Muscle of leg (tissue), 11 donors: Measurements from ENCODE around the gene PHYH. TPM values are rescaled to one million over a fixed set of nuclear protein-coding genes. Genes with fewer than 3 reads are reported as not detected.
"Not testable (repeated sequence)": the region's sequence is repeated elsewhere in the genome, so short reads cannot be mapped to it uniquely, and the experiment has no call there.

Experiments used
- DNase-seq: peaks from one replicate; pipeline ENCODE4 v3.0.0; 2013
- H3K27ac ChIP-seq: one replicate; pipeline ENCODE4 v1.5.1; 2013; ENCODE audit warnings: mild to moderate bottlenecking, low read length, control low read depth
- H3K27me3 ChIP-seq: one replicate; pipeline ENCODE4 v1.6.1; 2013; ENCODE audit warnings: low read length; ENCODE audit not compliant: control insufficient read depth, insufficient read depth
- H3K36me3 ChIP-seq: one replicate; pipeline ENCODE4 v1.6.1; 2013; ENCODE audit warnings: low read length; ENCODE audit not compliant: control insufficient read depth, insufficient read depth
- H3K4me1 ChIP-seq: one replicate; pipeline ENCODE4 v1.6.1; 2013; ENCODE audit warnings: low read length; ENCODE audit not compliant: control insufficient read depth, insufficient read depth
- H3K4me3 ChIP-seq: one replicate; pipeline ENCODE4 v1.5.1; 2013; ENCODE audit warnings: low read length, control low read depth
- H3K9me3 ChIP-seq: replicated peaks from 2 replicates; pipeline ENCODE4 v1.6.1; 2013; ENCODE audit warnings: low read depth, low read length; ENCODE audit not compliant: control insufficient read depth
- WGBS: methylation state at CpG from one replicate; pipeline ENCODE4 v1.1.5; 2013; ENCODE audit warnings: missing lambda C conversion rate; ENCODE audit not compliant: insufficient coverage; 5-methylcytosine and 5-hydroxymethylcytosine counted together
- polyA plus RNA-seq, 8 donors: library from polyadenylated mRNA; unstranded; fragments of 120-200 nt; gene quantifications; one replicate each; pipeline versions ENCODE4 v1.2.1 to v1.2.3, GENCODE V29; 2013; ENCODE audit warnings: inconsistent platforms in 1 of 8, low replicate concordance in 1 of 8; ENCODE audit not compliant: insufficient read length in 8 of 8, insufficient read depth in 1 of 8
- total RNA-seq: library from RNA; stranded (reverse); fragments of 120-200 nt; gene quantifications from one replicate; pipeline ENCODE4 v1.2.4, GENCODE V29; 2013

Gene PHYH
- total and polyA plus RNA-seq, 9 donors = 28.4 to 43.2 (median 34.6) TPM

GRCh38 chr10:13308096-13308495, 8.2 kb upstream of the PHYH start:
- Histone ChIP-seq H3K27ac (no peak overlapping the region), H3K4me3 (no peak overlapping the region), H3K27me3 (no peaks in the 10 kb centered on the region), H3K36me3 (no peaks in the 10 kb centered on the region), H3K9me3 (no peaks in the 10 kb centered on the region), H3K4me1 (no peaks in the 10 kb centered on the region)
- no peak for DNase-seq
- WGBS = 78% methylated on average over 5 of the region's 6 CpGs

- H3K4me3 ChIP-seq = no peak overlapping the region
- H3K27me3 ChIP-seq = no peaks in the 10 kb centered on the region
- no peak for DNase-seq
- 61% methylated on average over 3 of the region's 6 CpGs for WGBS
- H3K9me3 ChIP-seq = no peaks in the 10 kb centered on the region
- no peak overlapping the region for H3K27ac ChIP-seq
- H3K4me1 ChIP-seq = peaks cover 3% of the 10 kb centered on the region
- H3K36me3 ChIP-seq = no peaks in the 10 kb centered on the region
Observed at GRCh38 chr10:13306103-13306502, 6.2 kb upstream of the PHYH start.

GRCh38 chr10:13302821-13303555, 3.1 kb upstream of the PHYH start:
- DNase-seq = no peak
- Histone ChIP-seq H3K36me3 (no peaks in the 10 kb centered on the region), H3K4me1 (peaks cover 11% of the 10 kb centered on the region), H3K27me3 (no peaks in the 10 kb centered on the region), H3K27ac (peak overlapping the region; percentile 97), H3K9me3 (no peaks in the 10 kb centered on the region), H3K4me3 (no peak overlapping the region)
- WGBS = 74% methylated on average over 11 of the region's 23 CpGs

- DNase-seq = no peak
- Histone ChIP-seq H3K27ac (peak overlapping the region; percentile 95), H3K9me3 (no peaks in the 10 kb centered on the region), H3K4me3 (peak overlapping the region; percentile 69), H3K36me3 (peaks cover 12% of the 10 kb centered on the region), H3K27me3 (no peaks in the 10 kb centered on the region), H3K4me1 (peaks cover 11% of the 10 kb centered on the region)
- WGBS = 13% methylated on average over 9 of the region's 20 CpGs
Observed at GRCh38 chr10:13298748-13299436, 972 bp downstream of the PHYH start.

GRCh38 chr10:13296476-13296875, 3.4 kb downstream of the PHYH start:
- Histone ChIP-seq H3K36me3 (peaks cover 17% of the 10 kb centered on the region), H3K4me1 (peaks cover 11% of the 10 kb centered on the region), H3K4me3 (no peak overlapping the region), H3K27ac (no peak overlapping the region), H3K9me3 (no peaks in the 10 kb centered on the region), H3K27me3 (no peaks in the 10 kb centered on the region)
- DNase-seq = no peak
- WGBS = 94% methylated on average over 5 of the region's 10 CpGs

GRCh38 chr10:13294784-13295183, 5.1 kb downstream of the PHYH start:
- no peak for DNase-seq
- no CpG with 5 or more reads among the region's 2 CpGs for WGBS
- Histone ChIP-seq H3K27ac (no peak overlapping the region), H3K4me1 (peaks cover 2% of the 10 kb centered on the region), H3K27me3 (no peaks in the 10 kb centered on the region), H3K36me3 (peaks cover 23% of the 10 kb centered on the region), H3K4me3 (no peak overlapping the region), H3K9me3 (no peaks in the 10 kb centered on the region)

- H3K36me3 ChIP-seq = peaks cover 30% of the 10 kb centered on the region
- 90% methylated on average over 15 of the region's 19 CpGs for WGBS
Observed at GRCh38 chr10:13291821-13292773, 7.8 kb downstream of the PHYH start.

GRCh38 chr10:13291061-13291460, 8.8 kb downstream of the PHYH start:
- no peaks in the 10 kb centered on the region for H3K4me1 ChIP-seq
- H3K36me3 ChIP-seq = peaks cover 33% of the 10 kb centered on the region
- no CpG with 5 or more reads among the region's 4 CpGs for WGBS
- no peak overlapping the region for H3K4me3 ChIP-seq
- no peak for DNase-seq
- H3K9me3 ChIP-seq = no peaks in the 10 kb centered on the region
- H3K27ac ChIP-seq = no peak overlapping the region
- no peaks in the 10 kb centered on the region for H3K27me3 ChIP-seq

More at GRCh38 chr10:13291821-13292773, 7.8 kb downstream of the PHYH start:
- Histone ChIP-seq H3K9me3 (no peaks in the 10 kb centered on the region), H3K4me3 (no peak overlapping the region), H3K27me3 (no peaks in the 10 kb centered on the region), H3K4me1 (no peaks in the 10 kb centered on the region), H3K27ac (no peak overlapping the region)
- no peak for DNase-seq

- DNase-seq = no peak
- Histone ChIP-seq H3K9me3 (no peaks in the 10 kb centered on the region), H3K27me3 (no peaks in the 10 kb centered on the region), H3K36me3 (peaks cover 41% of the 10 kb centered on the region), H3K27ac (no peak overlapping the region), H3K4me1 (no peaks in the 10 kb centered on the region), H3K4me3 (no peak overlapping the region)
- no CpG with 5 or more reads among the region's 4 CpGs for WGBS
Observed at GRCh38 chr10:13284050-13284449, 15.8 kb downstream of the PHYH start.

GRCh38 chr10:13282348-13282747, 17.5 kb downstream of the PHYH start:
- H3K4me1 ChIP-seq, H3K27me3 ChIP-seq, H3K4me3 ChIP-seq, H3K9me3 ChIP-seq, DNase-seq, H3K27ac ChIP-seq: not testable (repeated sequence)
- peaks cover 38% of the 10 kb centered on the region for H3K36me3 ChIP-seq
- WGBS = 87% methylated on average over 2 of the region's 6 CpGs
